NCI-H1930 (cell line): Measurements from ENCODE around the gene GRHPR.
"Not testable (repeated sequence)": the region's sequence is repeated elsewhere in the genome, so short reads cannot be mapped to it uniquely, and the experiment has no call there.

ENCODE experiments used
- DNase-seq, 2 experiments: peaks; one replicate each; lab custom pipeline; 2025; lab: John Stamatoyannopoulos, UW

The GRHPR gene

GRCh38 chr9:37422289-37423104 is at the start of gene GRHPR:
Gene GRHPR (plus strand): TSS chr9:37422696. CDS start chr9:37422751, 55 bp downstream.
- DNase-seq, result peak; percentile 69 to 79

DNA sequence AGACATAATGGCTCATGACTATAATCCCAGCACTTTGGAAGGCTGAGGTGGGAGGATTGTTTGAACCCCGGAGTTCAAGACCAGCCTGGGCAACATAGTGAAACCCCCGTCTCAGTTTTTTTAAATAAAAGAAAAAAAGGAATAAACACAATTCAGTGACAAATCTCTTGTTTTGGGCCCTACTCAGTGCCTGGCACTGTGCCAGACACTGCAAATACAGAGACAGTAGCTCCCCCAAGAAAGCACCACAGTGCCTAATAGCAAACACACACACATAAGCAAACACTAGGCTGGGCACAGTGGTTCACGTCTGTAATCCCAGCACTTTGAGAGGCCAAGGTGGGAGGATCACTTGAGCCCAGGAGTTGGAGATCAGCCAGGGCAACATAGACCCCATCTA is 49.7 kb upstream of the GRHPR start:
- no peak for DNase-seq

DNA sequence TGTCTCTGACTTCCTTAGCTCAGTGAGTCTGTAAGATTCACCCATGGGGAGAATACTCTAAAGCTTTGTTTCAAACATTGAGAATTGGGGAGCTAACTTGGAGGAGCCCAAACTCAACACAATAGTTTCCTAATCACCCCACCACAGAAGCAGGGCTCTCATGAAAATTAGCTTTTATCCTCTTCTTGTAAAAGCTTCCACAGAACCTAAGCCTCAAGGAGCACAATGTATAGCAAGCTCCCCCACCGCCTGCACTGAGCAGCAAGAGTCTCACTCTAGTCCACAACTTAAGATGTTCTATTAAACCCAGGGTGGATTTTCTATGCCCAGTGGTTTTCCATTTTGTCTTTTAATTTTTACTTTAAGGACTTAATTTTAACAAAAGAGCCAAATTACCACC is 48.9 kb upstream of the GRHPR start:
- no peak for DNase-seq

DNA sequence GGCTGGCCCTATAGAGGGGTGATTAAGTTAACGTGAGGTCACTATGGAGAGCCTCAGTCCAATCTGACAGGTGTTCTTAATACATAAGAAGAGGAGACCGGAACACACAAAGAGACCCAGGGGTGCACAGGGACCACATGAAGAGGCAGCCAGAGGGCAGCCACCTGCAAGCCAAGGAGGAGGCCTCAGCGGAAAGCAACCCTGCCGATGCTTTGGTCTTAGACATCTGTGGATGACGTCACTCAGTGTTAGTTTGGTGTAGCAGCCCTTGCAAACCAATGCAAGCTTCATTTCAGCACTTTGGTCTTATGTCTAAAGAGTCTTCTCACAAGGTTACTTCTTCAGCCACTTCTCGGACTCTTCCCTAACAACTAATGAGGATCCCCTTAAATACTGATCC is 47.6 kb upstream of the GRHPR start:
- no peak for DNase-seq

- no peak for DNase-seq
These were observed 44.5 kb upstream of the GRHPR start for GRCh38 chr9:37377688-37378612.

DNA sequence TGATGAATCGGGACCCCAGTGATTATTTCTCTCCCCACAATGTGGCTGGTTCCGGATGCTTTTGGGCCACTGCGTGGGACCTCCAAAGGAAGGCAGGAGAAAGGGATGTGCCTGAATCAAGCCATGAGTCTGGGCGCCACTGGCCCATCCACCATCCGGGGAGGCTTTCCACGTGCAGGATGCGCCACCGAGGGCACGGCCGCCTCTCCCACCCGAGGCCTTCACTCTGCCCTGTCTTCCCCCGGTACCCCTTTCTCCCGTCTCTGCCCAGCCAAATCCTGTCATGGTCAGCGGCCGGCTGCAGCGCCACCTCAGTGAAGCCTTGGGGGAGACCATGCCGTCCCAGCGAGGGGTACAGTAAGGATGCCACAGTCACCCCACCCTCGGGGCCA is 43.9 kb upstream of the GRHPR start:
- DNase-seq, result no peak

GRCh38 chr9:37379835-37380234 is 42.7 kb upstream of the GRHPR start:
- no peak for DNase-seq

GRCh38 chr9:37380570-37380969 is 41.9 kb upstream of the GRHPR start:
- no peak for DNase-seq

GRCh38 chr9:37381094-37381741 is 41.3 kb upstream of the GRHPR start:
- DNase-seq, result no peak

DNA sequence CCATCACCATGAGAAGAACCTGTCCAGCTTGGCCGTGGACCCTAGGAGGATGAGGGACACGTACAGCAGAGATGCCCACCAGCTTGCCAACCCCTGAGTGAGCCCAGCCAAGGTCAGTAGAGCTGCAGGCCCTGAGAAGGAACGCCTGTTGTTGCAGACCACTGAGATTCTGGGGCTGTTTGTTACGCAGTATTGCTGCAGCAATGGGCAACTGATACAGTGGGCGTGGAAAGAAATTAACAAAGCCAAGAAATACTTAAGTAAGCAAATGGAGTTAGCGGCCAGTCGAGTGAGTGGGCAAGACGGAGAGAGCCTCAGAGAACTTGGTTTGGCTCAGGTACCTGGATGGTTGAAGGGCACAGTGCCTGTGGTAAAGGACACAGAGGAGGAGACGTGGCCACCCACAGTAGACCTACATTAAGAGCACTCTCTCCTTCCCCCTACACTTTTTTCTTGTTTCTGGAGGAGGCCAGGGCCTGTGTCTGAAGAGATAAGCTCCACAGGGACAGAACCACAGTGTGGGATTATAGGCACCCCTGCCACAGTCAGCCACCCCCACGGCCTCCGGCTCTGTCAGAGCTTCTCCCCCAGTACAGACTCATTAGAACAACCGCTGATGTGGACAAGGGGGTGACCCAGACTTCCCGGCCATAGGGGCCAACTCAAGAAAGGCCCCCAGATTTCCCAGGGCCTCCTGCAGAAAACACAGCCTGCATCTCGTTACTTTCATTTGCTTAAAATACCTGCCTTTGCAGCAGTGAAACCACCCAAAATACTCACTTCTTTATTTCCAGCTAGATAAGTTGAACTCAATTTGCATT is 40.1 kb upstream of the GRHPR start:
- no peak for DNase-seq

DNA sequence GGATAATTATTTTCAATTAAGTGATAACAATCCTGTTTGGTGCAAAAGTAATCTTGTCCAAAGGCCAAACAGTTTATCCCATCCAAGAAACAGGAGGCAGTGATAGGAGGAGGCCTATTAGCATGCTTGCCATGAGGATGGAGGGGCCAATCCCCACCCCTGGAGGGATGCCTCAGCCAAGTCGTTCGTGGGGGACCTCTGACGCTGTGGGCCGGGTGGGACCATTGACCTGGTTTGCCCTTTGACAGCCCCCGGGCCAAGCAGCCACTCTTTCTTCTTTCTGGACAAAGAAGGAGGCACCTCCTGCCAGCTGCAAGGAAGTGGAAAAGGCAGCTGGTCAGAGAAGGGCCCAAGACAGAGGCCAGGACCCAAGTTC is 39.5 kb upstream of the GRHPR start:
- DNase-seq, result no peak

- no peak for DNase-seq
These were observed 39.1 kb upstream of the GRHPR start for GRCh38 chr9:37383393-37383792.

- DNase-seq, result no peak
These were observed 38.4 kb upstream of the GRHPR start for GRCh38 chr9:37383876-37384746.

DNA sequence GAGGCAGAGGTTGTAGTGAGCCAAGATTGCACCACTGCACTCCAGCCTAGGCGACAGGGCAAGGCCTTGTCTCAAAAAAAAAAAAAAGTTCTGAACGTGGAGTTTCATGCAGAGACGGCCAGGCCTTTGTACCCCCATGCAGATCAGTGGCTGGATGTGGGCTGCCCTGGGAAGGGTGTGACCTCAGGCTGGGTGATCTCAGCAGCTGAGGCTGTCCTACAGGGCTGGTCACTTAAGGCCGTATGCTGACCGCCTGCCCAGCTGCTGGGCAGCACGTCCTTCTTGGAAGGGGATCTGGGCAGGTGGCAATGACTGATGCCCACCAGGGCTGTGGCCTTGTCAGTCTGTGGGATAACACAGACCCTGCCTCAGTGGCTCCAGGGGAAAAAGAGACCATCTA is 37.2 kb upstream of the GRHPR start:
- DNase-seq, result no peak

DNA sequence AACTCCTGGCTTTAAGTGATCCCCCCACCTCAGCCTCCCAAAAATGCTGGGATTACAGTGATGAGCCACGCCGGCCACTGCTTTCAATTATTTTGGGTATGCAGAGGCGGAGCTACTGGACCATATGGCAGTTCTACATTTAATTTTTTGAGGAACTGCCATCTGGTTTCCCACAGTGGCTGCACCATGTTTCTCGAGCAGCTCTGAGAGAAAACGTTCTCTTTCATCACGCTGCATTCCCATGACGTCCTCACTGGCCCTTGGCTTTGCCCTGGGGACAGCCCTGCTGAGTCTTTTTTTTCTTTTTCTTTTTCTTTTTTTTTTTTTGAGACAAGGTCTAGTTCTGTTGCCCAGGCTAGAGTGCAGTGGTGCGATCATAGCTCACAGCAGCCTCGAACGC is 35.5 kb upstream of the GRHPR start:
- DNase-seq, result no peak

GRCh38 chr9:37390759-37391158 is 31.7 kb upstream of the GRHPR start:
- DNase-seq, result peak in 1 of 2 experiments; percentile 40

GRCh38 chr9:37392272-37392671 is 30.2 kb upstream of the GRHPR start:
- DNase-seq, result no peak

DNA sequence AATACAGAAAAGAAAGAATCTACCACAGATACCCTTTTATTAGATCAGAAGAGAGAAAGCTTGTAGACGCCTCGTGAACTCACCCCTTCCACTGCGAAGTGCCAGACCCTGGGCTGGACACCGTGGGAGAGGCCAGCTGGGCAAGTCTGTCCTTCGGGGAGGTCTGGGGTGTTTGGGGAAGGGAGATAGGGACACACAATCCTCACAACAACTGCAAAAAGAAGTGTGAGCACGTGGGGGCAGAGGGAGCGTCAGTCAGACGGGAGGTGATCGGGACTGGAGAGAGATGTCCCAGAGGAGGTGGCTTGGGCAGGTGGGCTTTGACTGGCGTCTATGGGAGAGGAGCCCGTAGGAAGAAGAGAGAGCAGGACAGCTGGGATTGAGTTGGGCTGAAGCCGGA is 27.3 kb upstream of the GRHPR start:
- no peak for DNase-seq

DNA sequence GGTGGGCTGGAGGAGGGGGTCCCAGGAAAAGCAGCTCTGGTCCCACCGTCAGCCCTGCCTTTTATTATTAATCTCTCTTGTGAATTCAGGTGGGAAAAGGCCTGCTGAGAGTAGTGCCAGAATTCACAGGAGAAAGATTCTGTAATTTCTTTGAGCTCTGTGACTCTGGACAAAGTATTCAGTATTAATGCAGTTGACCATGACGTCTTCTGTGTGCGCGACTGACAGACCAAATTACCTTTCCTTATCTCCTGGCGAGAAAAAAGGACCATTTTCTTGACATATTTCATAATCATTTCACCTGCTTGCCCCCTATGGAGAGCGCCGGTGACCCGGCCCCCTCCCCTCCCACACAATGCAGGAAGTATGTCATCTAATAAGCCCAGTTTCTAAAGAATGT is 26.8 kb upstream of the GRHPR start:
- DNase-seq, result no peak

GRCh38 chr9:37397948-37398347 is 24.5 kb upstream of the GRHPR start:
- not testable (repeated sequence) for DNase-seq
